Stimulated activated naive CD8-positive, alpha-beta T cell treated with anti-CD3 and anti-CD28 coated beads, Interleukin-15, amount 100 ng/mL, for 72 hours (primary cell): Measurements from ENCODE around the gene KHDRBS2.
A peak's percentile ranks its signal among the peaks of the same experiment; 100 is the strongest.

ENCODE experiments used
- ATAC-seq: fragments of 150-1000 bp; cut with Tn5 transposase; 2 replicates; pipeline ENCODE4 v1.10.0; 2021; ENCODE audit warnings: mild to moderate bottlenecking, moderate library complexity
- DNase-seq, 2 donors: peaks; one replicate each; pipeline ENCODE4 v3.0.0; 2021 to 2022
- H3K27ac Mint-ChIP-seq, 2 donors: one replicate each; pipeline ENCODE4 v1.8.0; 2022; ENCODE audit warnings: mild to moderate bottlenecking in 2 of 2, mixed read lengths in 2 of 2, moderate library complexity in 2 of 2
- H3K27me3 Mint-ChIP-seq: one replicate; pipeline ENCODE4 v1.8.0; 2022; ENCODE audit warnings: mixed read lengths
- H3K4me1 Mint-ChIP-seq: one replicate; pipeline ENCODE4 v1.8.0; 2022; ENCODE audit warnings: mild to moderate bottlenecking, mixed read lengths
- H3K4me3 Mint-ChIP-seq, 2 donors: one replicate each; pipeline ENCODE4 v1.8.0; 2022; ENCODE audit warnings: mild to moderate bottlenecking in 2 of 2, mixed read lengths in 2 of 2, moderate library complexity in 1 of 2
- H3K9me3 Mint-ChIP-seq, 2 donors: one replicate each; pipeline ENCODE4 v1.8.0; 2022; ENCODE audit warnings: mixed read lengths in 2 of 2

KHDRBS2 gene

GRCh38 chr6:62285612-62286469 is at the start of gene KHDRBS2:
KHDRBS2 (minus strand) TSS chr6:62286225.
- ATAC-seq, result peak; percentile 52
- Mint-ChIP-seq H3K27me3 (peaks cover 17% of the 10 kb centered on the region), H3K4me3 (peak within 1 kb of the TSS in 1 of 2 donors; percentile 32)

GRCh38 chr6:62328607-62329006 is 42.6 kb upstream of the KHDRBS2 start:
- ATAC-seq, result no peak
- Mint-ChIP-seq H3K27ac (no peak overlapping the region), H3K4me1 (no peaks in the 10 kb centered on the region), H3K4me3 (no peak overlapping the region), H3K27me3 (no peaks in the 10 kb centered on the region), H3K9me3 (peaks cover 10 to 22% of the 10 kb centered on the region in 2 donors)
- DNase-seq, result no peak

More at GRCh38 chr6:62285612-62286469, at the start of gene KHDRBS2:
- Mint-ChIP-seq H3K4me1 (no peaks in the 10 kb centered on the region), H3K9me3 (no peaks in the 10 kb centered on the region), H3K27ac (no peak within 1 kb of the TSS)
- peak in 1 of 2 donors; percentile 9 for DNase-seq

GRCh38 chr6:62324834-62325233 is 38.8 kb upstream of the KHDRBS2 start:
- no peaks in the 10 kb centered on the region for H3K4me1 Mint-ChIP-seq
- H3K27ac Mint-ChIP-seq, result no peak overlapping the region
- DNase-seq (no peak), ATAC-seq (no peak)
- H3K9me3 Mint-ChIP-seq, result peaks cover 10 to 29% of the 10 kb centered on the region in 2 donors
- H3K4me3 Mint-ChIP-seq, result no peak overlapping the region
- H3K27me3 Mint-ChIP-seq, result no peaks in the 10 kb centered on the region

GRCh38 chr6:62323818-62324431 is 37.9 kb upstream of the KHDRBS2 start:
- DNase-seq (no peak), ATAC-seq (no peak)
- Mint-ChIP-seq H3K27ac (no peak overlapping the region), H3K4me3 (no peak overlapping the region), H3K9me3 (peaks cover 12 to 29% of the 10 kb centered on the region in 2 donors), H3K4me1 (no peaks in the 10 kb centered on the region), H3K27me3 (no peaks in the 10 kb centered on the region)

GRCh38 chr6:62298745-62299392 is 12.8 kb upstream of the KHDRBS2 start:
- H3K27me3 Mint-ChIP-seq, result no peaks in the 10 kb centered on the region
- ATAC-seq (no peak), DNase-seq (no peak)
- no peak overlapping the region for H3K4me3 Mint-ChIP-seq
- H3K9me3 Mint-ChIP-seq, result peaks cover 4 to 12% of the 10 kb centered on the region in 2 donors
- no peaks in the 10 kb centered on the region for H3K4me1 Mint-ChIP-seq
- no peak overlapping the region for H3K27ac Mint-ChIP-seq

GRCh38 chr6:62296541-62296940 is 10.5 kb upstream of the KHDRBS2 start:
- no peak overlapping the region for H3K4me3 Mint-ChIP-seq
- H3K27ac Mint-ChIP-seq, result no peak overlapping the region
- ATAC-seq (no peak), DNase-seq (no peak)
- no peaks in the 10 kb centered on the region for H3K4me1 Mint-ChIP-seq
- H3K9me3 Mint-ChIP-seq, result peaks cover 4 to 7% of the 10 kb centered on the region in 2 donors
- H3K27me3 Mint-ChIP-seq, result no peaks in the 10 kb centered on the region

GRCh38 chr6:62288974-62289373 is 2.9 kb upstream of the KHDRBS2 start:
- ATAC-seq, result no peak
- H3K27me3 Mint-ChIP-seq, result peaks cover 17% of the 10 kb centered on the region
- no peak overlapping the region for H3K27ac Mint-ChIP-seq
- H3K4me3 Mint-ChIP-seq, result no peak overlapping the region
- no peak for DNase-seq
- H3K9me3 Mint-ChIP-seq, result no peaks in the 10 kb centered on the region
- no peaks in the 10 kb centered on the region for H3K4me1 Mint-ChIP-seq

- no peaks in the 10 kb centered on the region for H3K4me1 Mint-ChIP-seq
- H3K27ac Mint-ChIP-seq, result no peak overlapping the region
- no peak for ATAC-seq
- H3K9me3 Mint-ChIP-seq, result no peaks in the 10 kb centered on the region
- peaks cover 17% of the 10 kb centered on the region for H3K27me3 Mint-ChIP-seq
- H3K4me3 Mint-ChIP-seq, result no peak overlapping the region
- no peak for DNase-seq
These were observed 2.5 kb upstream of the KHDRBS2 start for GRCh38 chr6:62288562-62288961.

- Mint-ChIP-seq H3K4me1 (no peaks in the 10 kb centered on the region), H3K27ac (no peak overlapping the region), H3K27me3 (peaks cover 17% of the 10 kb centered on the region), H3K4me3 (peak overlapping the region in 1 of 2 donors; percentile 32), H3K9me3 (no peaks in the 10 kb centered on the region)
- ATAC-seq, result no peak
- DNase-seq, result no peak
These were observed 432 bp upstream of the KHDRBS2 start for GRCh38 chr6:62286470-62286843.

GRCh38 chr6:62284725-62285124 is 1.3 kb downstream of the KHDRBS2 start:
- Mint-ChIP-seq H3K27ac (no peak overlapping the region), H3K4me3 (no peak overlapping the region), H3K4me1 (no peaks in the 10 kb centered on the region), H3K27me3 (peaks cover 17% of the 10 kb centered on the region), H3K9me3 (no peaks in the 10 kb centered on the region)
- ATAC-seq (no peak), DNase-seq (no peak)

GRCh38 chr6:62283796-62284411 is 2.1 kb downstream of the KHDRBS2 start:
- no peak overlapping the region for H3K4me3 Mint-ChIP-seq
- H3K27ac Mint-ChIP-seq, result no peak overlapping the region
- no peaks in the 10 kb centered on the region for H3K9me3 Mint-ChIP-seq
- ATAC-seq, result no peak
- peaks cover 17% of the 10 kb centered on the region for H3K27me3 Mint-ChIP-seq
- DNase-seq, result no peak
- H3K4me1 Mint-ChIP-seq, result no peaks in the 10 kb centered on the region

- Mint-ChIP-seq H3K4me3 (no peak overlapping the region), H3K27ac (no peak overlapping the region), H3K9me3 (no peaks in the 10 kb centered on the region), H3K27me3 (peaks cover 17% of the 10 kb centered on the region), H3K4me1 (no peaks in the 10 kb centered on the region)
- ATAC-seq (no peak), DNase-seq (no peak)
These were observed 2.7 kb downstream of the KHDRBS2 start for GRCh38 chr6:62283365-62283764.

- H3K27ac Mint-ChIP-seq, result no peak overlapping the region
- peaks cover under 1% of the 10 kb centered on the region for H3K27me3 Mint-ChIP-seq
- no peaks in the 10 kb centered on the region for H3K4me1 Mint-ChIP-seq
- DNase-seq (no peak), ATAC-seq (no peak)
- no peak overlapping the region for H3K4me3 Mint-ChIP-seq
- no peaks in the 10 kb centered on the region for H3K9me3 Mint-ChIP-seq
These were observed 5.9 kb downstream of the KHDRBS2 start for GRCh38 chr6:62280099-62280498.

GRCh38 chr6:62272114-62272513 is 13.9 kb downstream of the KHDRBS2 start:
- H3K4me3 Mint-ChIP-seq, result no peak overlapping the region
- no peaks in the 10 kb centered on the region for H3K4me1 Mint-ChIP-seq
- no peaks in the 10 kb centered on the region for H3K27me3 Mint-ChIP-seq
- ATAC-seq (no peak), DNase-seq (no peak)
- no peak overlapping the region for H3K27ac Mint-ChIP-seq
- H3K9me3 Mint-ChIP-seq, result no peaks in the 10 kb centered on the region

- ATAC-seq (no peak), DNase-seq (no peak)
- H3K27ac Mint-ChIP-seq, result no peak overlapping the region
- no peaks in the 10 kb centered on the region for H3K27me3 Mint-ChIP-seq
- no peaks in the 10 kb centered on the region for H3K9me3 Mint-ChIP-seq
- H3K4me3 Mint-ChIP-seq, result no peak overlapping the region
- H3K4me1 Mint-ChIP-seq, result no peaks in the 10 kb centered on the region
These were observed 20.0 kb downstream of the KHDRBS2 start for GRCh38 chr6:62265906-62266525.
